GM18951 (cell line): ENCODE results near the gene FABP1.

Experiments
- POLR2A ChIP-seq: IDR thresholded peaks from 4 replicates; pipeline ENCODE4 v1.6.1; 2011; ENCODE audit warnings: mild to moderate bottlenecking; ENCODE audit not compliant: insufficient read length, insufficient read depth; ENCODE audit errors: extremely low read depth
- in situ Hi-C: fragments of 300-500 bp; cut with MboI; formaldehyde crosslinking; loops from one replicate; pipeline ENCODE4 v1.12.0; 2022; ENCODE audit warnings: low sequenced_read_pairs, mixed read lengths, inconsistent platforms; ENCODE audit not compliant: unreplicated experiment

Gene FABP1

DNA sequence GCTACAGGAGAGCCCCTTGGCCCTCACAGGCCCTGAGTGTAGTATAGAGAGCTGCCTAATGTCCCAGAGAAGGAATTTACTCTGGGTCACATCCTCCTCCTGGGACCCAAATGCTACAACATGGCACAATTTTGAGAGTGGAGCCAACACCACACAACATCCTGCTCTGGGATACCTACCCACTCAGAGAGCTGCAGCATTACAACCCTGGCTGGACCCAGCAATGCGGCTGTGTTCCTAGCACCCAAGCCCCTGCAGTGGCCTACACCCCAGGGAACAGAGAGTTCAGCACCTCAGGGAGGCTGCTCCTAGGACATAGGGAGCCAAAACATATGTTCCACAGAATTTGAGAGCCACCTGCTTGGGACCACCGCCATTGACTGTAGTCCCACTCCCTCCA is 19.3 kb upstream of the FABP1 start:
- in situ Hi-C loops: no loop called here
- no peak for TF ChIP-seq POLR2A

DNA sequence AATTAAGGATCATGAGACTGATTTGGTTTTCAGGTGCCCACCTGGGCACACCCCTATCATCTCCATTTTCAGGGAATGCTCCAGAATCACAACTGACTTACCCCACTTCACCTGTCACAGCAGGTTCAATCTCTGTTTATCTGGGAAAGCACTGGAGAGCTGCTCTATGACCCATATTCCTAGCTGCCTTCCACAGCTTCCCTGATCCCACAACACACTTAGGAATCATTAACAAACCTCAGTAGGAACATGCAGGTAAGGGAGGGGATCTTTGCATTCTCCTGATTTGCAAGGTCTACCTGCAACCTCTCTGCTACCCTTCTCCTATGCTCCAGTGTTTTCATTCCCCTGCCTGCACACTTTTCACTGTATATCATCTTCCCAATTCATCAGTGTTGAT is 18.7 kb upstream of the FABP1 start:
- in situ Hi-C loops: no loop called here

DNA sequence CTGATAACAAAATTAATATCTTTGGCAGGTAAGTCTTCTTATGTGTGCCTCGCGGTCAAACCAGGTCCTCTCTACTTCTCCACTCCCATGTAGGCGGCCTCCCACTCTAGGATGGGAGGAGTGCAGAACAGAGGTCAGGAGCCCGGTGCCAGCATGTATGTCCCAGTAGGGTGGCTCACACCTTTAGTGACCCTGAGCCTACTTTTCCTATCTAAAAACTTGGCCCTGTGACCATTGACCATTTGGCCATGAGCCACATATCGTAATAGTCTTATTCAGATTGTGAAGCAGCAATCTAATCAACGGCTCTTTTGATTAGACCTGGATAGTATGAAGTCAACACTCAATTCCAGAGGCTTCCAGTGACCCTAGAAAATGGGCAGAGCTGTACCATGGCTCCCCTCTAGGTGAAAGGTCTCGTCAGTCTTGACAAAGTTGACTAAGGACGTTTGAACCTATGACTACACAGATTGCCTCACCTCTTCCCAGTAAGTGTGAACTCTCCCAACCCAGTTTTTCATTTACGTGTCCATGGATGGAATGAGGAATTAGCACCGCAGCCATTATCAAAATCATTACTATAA is 17.1 kb upstream of the FABP1 start:
- no peak for TF ChIP-seq POLR2A
- in situ Hi-C loops: no loop called here

More for the DNA sequence above, 18.7 kb upstream of the FABP1 start:
- no peak for TF ChIP-seq POLR2A

DNA sequence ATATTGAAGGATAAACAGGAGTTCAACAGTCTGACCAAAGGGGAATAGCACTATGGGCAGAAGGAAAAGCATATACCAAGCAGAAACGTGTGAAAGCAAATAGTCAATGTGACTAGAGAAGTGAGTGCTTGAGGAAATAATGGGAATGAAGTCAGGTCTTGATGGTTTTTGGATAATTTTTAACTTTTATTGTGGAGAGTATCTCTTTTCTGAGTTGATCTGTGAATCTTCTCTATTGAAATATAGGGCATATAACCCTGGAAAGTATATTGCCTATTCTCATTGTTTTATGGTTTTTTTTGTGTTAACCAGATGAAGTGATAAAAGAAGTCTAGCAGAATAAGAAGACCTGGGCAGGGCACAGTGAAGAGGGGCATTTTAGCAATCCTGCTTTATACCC is 16.4 kb upstream of the FABP1 start:
- in situ Hi-C loops: no loop called here
- TF ChIP-seq POLR2A: no peak

DNA sequence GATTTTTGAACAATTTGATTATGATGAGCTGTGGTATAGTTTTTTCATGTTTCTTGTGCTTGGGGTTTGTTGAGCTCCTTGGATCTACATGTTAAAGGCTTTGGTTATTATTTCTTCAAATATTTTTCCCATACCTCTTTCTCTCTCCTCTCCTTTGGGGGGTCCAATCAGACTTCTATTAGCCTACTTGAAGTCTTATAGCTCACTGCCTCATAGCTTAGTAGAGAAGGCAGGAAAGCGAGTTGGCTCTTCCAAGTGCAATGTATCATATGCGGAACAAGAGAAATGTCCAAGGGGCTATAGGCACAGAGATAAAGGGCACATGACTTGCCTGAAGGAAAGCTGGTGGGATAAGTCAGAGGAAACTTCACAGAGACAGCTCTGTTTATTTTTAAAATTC is 14.1 kb upstream of the FABP1 start:
- in situ Hi-C loops: no loop called here
- no peak for TF ChIP-seq POLR2A

DNA sequence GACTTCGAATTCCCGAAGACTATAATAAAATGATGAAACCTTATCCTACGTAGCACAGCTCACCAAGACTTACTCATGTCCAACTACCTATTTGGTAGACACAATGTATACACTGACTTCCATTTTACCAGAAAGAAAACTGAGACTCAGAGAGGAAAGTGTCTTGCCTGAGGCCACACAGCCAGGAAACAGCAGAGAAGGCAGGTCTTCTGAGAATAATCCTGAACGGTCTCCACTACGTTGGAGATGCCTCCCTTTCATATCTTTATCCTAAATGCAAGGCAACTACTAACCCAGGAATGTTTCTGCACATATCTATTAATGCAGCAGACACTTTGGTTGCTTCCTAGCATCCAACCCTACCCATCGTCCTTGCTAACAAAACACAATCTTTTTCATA is 11.9 kb upstream of the FABP1 start:
- no peak for TF ChIP-seq POLR2A
- in situ Hi-C loops: no loop called here

DNA sequence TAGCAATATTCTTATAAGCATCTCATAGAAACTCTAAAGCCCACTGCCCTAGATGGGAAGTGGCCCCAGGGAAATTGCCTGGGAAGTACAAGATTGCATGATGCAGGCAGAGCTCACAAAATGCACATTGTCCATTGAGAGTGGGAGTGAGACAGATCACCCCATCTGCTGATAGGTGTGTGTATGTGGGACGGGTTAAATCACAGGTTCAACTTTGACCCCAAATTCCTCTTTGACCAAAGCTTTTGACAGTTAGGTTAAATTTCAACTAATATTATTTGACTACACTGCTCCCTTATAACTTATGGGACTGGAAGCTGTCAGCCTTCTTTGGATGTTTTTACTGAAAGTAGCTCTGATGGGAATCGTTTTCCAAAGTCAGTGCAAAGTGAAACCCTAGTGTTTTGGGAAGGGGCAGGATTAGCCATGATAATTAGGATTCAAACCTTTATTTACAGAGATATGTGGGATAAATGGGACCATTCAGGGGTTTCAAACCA is 11.4 kb upstream of the FABP1 start:
- in situ Hi-C loops: no loop called here
- no peak for TF ChIP-seq POLR2A

DNA sequence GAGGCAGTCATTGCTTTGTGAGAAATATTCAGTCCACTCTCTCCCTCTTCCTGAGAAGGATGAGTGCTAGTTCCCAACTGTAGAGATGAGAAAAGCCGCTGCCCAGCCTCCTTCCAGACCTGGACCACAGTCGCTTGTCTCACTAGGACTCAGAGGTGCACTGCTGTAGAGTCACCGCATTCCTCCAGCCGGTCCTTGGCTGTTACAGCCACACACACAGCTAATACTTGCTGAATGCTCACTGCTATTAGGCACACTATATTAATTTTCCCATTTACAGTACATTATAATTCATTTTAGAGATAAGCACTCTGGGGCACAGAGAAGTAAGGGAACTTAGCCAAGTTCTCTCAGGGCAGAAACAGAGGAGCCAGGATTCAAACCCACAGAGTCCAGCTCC is 10.0 kb upstream of the FABP1 start:
- in situ Hi-C loops: no loop called here
- no peak for TF ChIP-seq POLR2A

DNA sequence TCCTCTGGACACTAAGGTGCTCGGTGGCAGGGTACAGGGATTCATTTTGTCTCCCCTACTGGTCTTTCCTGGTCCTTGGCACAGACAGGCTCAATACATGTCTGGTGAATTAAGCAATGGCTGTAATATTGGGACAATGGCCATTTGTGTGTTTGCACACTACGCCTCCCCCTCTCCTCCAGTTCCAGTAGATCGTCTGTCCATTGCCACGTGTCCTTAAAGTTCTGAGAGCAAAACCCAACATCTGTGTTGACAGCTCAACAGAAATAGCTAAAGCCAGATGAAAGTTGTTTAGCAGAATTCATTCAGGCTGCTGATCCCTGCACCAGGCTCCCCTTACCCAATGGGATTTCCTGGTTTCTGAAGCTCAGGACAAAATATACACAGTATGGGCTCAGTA is 9.0 kb upstream of the FABP1 start:
- no peak for TF ChIP-seq POLR2A
- in situ Hi-C loops: no loop called here

DNA sequence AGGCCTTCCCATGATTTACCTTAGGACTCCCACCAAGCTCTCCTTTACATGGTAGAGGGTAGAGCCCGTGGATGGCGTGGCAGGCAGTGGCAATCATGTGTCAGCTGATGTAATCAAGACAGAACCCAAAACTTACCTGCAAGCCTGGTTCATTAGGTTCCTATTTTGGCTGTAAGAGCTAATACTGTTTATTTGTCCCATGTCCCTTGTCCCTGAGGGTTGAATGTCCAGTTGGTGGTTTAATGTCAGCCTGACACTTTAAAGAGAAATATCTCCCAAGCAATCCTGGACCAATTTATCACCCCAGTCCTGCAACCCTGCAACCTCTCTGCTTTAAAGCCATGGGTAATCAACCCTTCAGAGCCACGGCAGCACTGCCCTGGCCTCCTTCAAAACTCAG is 6.0 kb upstream of the FABP1 start:
- in situ Hi-C loops: no loop called here
- no peak for TF ChIP-seq POLR2A

DNA sequence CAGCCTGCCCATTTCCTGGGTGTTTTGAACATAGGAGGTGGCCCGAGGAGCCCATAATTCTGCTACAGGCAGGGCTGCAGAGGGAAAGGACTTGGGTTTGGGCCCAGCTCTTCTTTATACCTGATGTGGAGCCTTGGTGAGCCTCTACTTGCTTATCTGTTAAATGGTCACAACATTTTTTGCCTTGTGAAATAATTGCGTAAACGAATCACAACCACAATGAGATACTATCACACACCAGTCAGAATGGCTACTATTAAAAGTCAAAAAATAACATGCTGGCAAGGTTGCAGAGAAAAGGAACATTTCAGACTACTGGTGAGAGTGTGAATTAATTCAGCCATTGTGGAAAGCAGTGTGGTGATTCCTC is 4.1 kb upstream of the FABP1 start:
- TF ChIP-seq POLR2A: no peak
- in situ Hi-C loops: no loop called here

DNA sequence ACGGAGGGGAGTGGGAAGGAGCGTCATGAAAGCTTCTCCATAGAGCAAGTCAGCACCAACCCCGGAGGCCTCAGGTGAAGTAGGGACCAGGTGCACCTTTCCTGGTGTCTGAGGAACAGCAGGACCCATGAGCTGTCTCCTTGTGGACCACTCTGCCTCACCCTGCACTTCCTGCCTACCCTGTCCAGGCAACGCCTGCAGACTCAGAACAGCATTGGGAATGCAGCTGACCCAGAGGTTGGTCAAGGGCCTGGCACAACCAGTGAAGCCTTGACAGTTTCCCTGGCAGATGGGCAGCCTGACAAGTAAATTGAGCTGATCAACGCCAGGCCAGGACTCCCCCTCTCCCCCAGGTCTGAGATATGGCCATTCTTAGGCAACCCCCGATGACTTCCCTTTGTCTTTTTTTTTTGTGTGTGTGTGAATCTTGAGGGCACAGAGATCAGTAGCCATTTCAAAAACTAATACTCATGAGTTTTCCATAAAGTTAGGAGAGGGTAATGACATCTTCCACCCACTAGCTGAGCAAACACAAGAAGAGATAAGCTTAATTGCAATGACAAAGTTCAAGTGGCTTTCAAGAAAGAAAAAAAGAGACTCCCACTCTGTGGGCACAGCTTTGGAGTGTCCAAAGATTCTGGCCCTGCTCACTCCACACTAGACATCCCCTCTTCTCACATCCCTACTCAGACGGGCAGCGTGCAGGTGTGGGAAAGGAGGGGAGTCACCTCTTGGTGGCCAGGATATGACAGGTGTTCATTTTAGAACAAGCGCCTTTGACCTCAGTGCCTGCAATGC is 3.5 kb upstream of the FABP1 start:
- in situ Hi-C loops: no loop called here

DNA sequence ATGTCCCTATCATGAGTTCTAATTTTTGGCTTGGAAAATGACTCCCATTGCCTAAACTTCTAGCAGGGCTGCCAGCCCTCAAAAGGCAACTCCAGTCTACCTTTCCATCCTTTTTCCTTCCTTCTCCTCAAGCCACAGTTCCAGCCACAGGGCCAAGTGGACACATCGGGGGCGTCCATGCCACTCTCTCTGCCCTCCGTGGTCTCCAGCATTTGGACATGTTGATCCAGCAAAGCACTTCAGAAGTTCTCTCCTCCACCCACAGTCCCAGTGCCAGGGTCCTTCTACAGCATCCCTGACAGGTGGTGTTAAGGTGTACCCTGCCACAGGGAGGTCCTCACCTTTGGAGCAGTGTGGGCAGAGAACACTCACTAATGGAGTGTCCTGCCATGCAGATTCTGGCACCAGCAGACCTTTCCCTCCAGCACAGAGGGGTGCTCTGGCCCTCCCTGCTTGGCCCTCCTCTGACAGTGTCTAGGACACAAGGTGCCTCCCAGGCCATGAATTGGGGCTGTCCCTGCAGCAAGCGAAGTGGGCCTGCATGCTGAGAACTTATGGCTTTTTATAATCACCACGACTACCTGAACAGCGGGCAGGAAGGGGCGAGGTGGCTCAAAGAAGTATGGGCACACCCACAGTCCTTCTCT is 1.6 kb upstream of the FABP1 start:
- in situ Hi-C loops: no loop called here
- TF ChIP-seq POLR2A: no peak

More for the DNA sequence above, 3.5 kb upstream of the FABP1 start:
- TF ChIP-seq POLR2A: no peak

DNA sequence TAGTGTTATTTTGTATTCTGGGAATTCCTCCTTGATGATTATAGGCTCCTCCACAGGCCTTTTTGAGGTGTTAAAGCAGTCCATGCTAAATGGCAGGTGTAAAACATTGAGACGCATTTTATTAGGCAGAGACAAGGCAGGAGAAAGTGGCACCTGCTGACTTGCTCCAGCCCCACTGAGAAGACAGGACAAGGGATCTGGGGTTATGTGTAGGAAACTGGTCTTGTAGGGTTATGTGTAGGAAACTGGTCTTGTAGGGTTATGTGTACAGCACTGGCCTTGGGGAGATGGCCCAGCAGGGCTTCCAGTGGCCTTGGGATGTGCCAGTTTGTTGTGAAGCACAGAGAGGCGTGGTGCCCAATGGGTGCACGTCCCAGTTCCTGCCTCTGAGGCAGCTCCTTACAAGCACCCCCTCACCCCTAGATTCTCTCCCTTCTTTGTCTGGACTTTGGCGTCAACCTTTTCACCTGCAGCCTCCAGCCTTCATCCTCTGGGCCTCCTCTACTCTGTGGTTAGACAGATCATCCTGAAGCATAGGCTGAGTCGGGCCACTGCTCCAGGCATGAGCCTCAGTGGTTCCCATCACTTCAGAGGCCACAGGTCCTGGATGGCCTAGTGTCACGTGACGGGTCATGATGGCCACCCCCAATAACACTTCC is 921 bp upstream of the FABP1 start:
- in situ Hi-C loops: no loop called here

DNA sequence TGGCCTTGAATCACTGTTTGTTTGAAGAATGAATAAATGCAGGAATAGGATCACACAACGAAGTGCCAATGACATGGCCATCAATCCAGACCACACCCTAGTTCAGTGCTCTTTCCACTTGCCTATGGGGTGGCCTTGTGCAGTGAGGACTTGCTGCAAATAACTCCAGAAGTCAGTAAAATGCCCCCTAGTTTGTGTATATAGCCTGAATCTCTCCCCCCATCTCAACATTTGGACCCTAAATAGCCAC is 299 bp downstream of the FABP1 start:
- no peak for TF ChIP-seq POLR2A
- in situ Hi-C loops: no loop called here

More for the DNA sequence above, 921 bp upstream of the FABP1 start:
- no peak for TF ChIP-seq POLR2A
